Measurements from ENCODE around the gene ZNF480. TPM values are rescaled to one million over a fixed set of nuclear protein-coding genes. Genes with fewer than 3 reads are reported as not detected.

ZNF480 gene
- total and polyA plus RNA-seq, 2 donors (not counting 3 experiments of a cell fraction or from before 2014, with no cell fraction given) = 3.6 to 10.0 TPM

- Histone ChIP-seq H3K79me2 (ENCODE audit: control insufficient read depth, insufficient read depth, low read length) (no peaks in the 10 kb centered on the region), H3K9me1 (replicated peaks; ENCODE audit: control insufficient read depth, extremely low read depth, insufficient read depth, low read length) (no peaks in the 10 kb centered on the region), H3K27ac (ENCODE audit: insufficient read depth, low read depth, low read length) (no peak overlapping the region), H4K20me1 (replicated peaks; ENCODE audit: control insufficient read depth, extremely low read depth, insufficient read depth, low read length) (no peaks in the 10 kb centered on the region), H3K9me3 (replicated peaks; ENCODE audit: control insufficient read depth, insufficient read depth, low read length) (no peaks in the 10 kb centered on the region), H3K4me2 (ENCODE audit: insufficient read depth, low read length) (no peak overlapping the region), H3K9ac (replicated peaks; ENCODE audit: extremely low read depth, insufficient read depth, low read length) (no peak overlapping the region), H3K4me3 (replicated peaks in 1 of 3; ENCODE audit: insufficient read depth in 1 of 3, low read depth in 1 of 3, low read length in 3 of 3) (no peak overlapping the region), H3K36me3 (ENCODE audit: control insufficient read depth in 2 of 2, extremely low read depth in 1 of 2, insufficient read depth in 2 of 2, low read length in 2 of 2) (no peaks in the 10 kb centered on the region), H3K4me1 (ENCODE audit: control insufficient read depth, extremely low read depth, insufficient read depth, low read length) (no peaks in the 10 kb centered on the region), H3K27me3 (ENCODE audit: control insufficient read depth in 2 of 2, insufficient read depth in 2 of 2, low read length in 2 of 2) (no peaks in the 10 kb centered on the region), H2AFZ (ENCODE audit: low read depth, low read length) (no peak overlapping the region)
- intact Hi-C loops (cut with micrococcal nuclease) = no loop called here
- DNase-seq (ENCODE audit: low read depth, low spot score) (peak; percentile 39), FAIRE-seq (no peak)
- ChIA-PET CTCF (no interaction called here), POLR2A (no interaction called here)
- dilution Hi-C loops (cut with MboI; ENCODE audit: extremely low pct_ligation_motif_present, low sequenced_read_pairs) = no loop called here
- BruUV-seq (replicated peaks) = no TSS peak
- TF ChIP-seq EZH2 (IDR thresholded peaks at IDR 0.05; ENCODE audit: borderline replicate concordance, low read depth, low read length, severe bottlenecking) (no peak), MAX (IDR thresholded peaks at IDR 0.05; ENCODE audit: insufficient read depth, insufficient read length) (no peak), GATA2 (IDR thresholded peaks at IDR 0.05; ENCODE audit: insufficient read depth, insufficient read length, low read depth, low read length) (no peak), POLR2AphosphoS5 (IDR thresholded peaks at IDR 0.05; ENCODE audit: insufficient read depth, low read depth, low read length) (no peak), CTCF (IDR thresholded peaks at IDR 0.05; ENCODE audit: extremely low read depth in 1 of 2, insufficient read depth in 1 of 2, low read depth in 1 of 2, low read length in 2 of 2) (peak; percentile 30 to 49)
These were observed 46.6 kb downstream of the ZNF480 start for GRCh38 chr19:52343548-52343947.

GRCh38 chr19:52345162-52345561, 48.2 kb downstream of the ZNF480 start:
- BruUV-seq (replicated peaks) = no TSS peak
- POLR2A ChIA-PET = no interaction called here
- H4K20me1 ChIP-seq (replicated peaks; ENCODE audit: control insufficient read depth, extremely low read depth, insufficient read depth, low read length) = no peaks in the 10 kb centered on the region
- no peak overlapping the region for H3K9ac ChIP-seq (replicated peaks; ENCODE audit: extremely low read depth, insufficient read depth, low read length)
- no peaks in the 10 kb centered on the region for H3K79me2 ChIP-seq (ENCODE audit: control insufficient read depth, insufficient read depth, low read length)
- intact Hi-C loops (cut with micrococcal nuclease) = no loop called here
- dilution Hi-C loops (cut with MboI; ENCODE audit: extremely low pct_ligation_motif_present, low sequenced_read_pairs) = no loop called here
- CTCF ChIA-PET = no interaction called here
- no peak overlapping the region for H3K4me2 ChIP-seq (ENCODE audit: insufficient read depth, low read length)
- H3K36me3 ChIP-seq (ENCODE audit: control insufficient read depth in 2 of 2, extremely low read depth in 1 of 2, insufficient read depth in 2 of 2, low read length in 2 of 2) = peaks cover 0 to 2% of the 10 kb centered on the region in 2 experiments
- H3K4me1 ChIP-seq (ENCODE audit: control insufficient read depth, extremely low read depth, insufficient read depth, low read length) = no peaks in the 10 kb centered on the region
- no peaks in the 10 kb centered on the region for H3K9me1 ChIP-seq (replicated peaks; ENCODE audit: control insufficient read depth, extremely low read depth, insufficient read depth, low read length)
- no peaks in the 10 kb centered on the region for H3K27me3 ChIP-seq (ENCODE audit: control insufficient read depth in 2 of 2, insufficient read depth in 2 of 2, low read length in 2 of 2)
- no peak overlapping the region for H3K27ac ChIP-seq (ENCODE audit: insufficient read depth, low read depth, low read length)
- no peak for FAIRE-seq
- TF ChIP-seq FOS (IDR thresholded peaks at IDR 0.05; ENCODE audit: borderline replicate concordance, insufficient read depth, low read length) (no peak), MAX (IDR thresholded peaks at IDR 0.05; ENCODE audit: insufficient read depth, insufficient read length) (no peak), MYC (IDR thresholded peaks at IDR 0.05; ENCODE audit: low read depth, low read length) (no peak), POLR2A (IDR thresholded peaks at IDR 0.05; ENCODE audit: low read depth, low read length) (no peak), EZH2 (IDR thresholded peaks at IDR 0.05; ENCODE audit: borderline replicate concordance, low read depth, low read length, severe bottlenecking) (no peak)
- no peak for DNase-seq (ENCODE audit: low read depth, low spot score)
- H3K9me3 ChIP-seq (replicated peaks; ENCODE audit: control insufficient read depth, insufficient read depth, low read length) = no peaks in the 10 kb centered on the region
- H3K4me3 ChIP-seq (replicated peaks in 1 of 3; ENCODE audit: insufficient read depth in 1 of 3, low read depth in 1 of 3, low read length in 3 of 3) = no peak overlapping the region
- H2AFZ ChIP-seq (ENCODE audit: low read depth, low read length) = no peak overlapping the region

All from endothelial cell of umbilical vein (primary cell).